ENCODE results near the gene AP1S1. TPM values are rescaled to one million over a fixed set of nuclear protein-coding genes. Genes with fewer than 3 reads are reported as not detected.
A peak's percentile ranks its signal among the peaks of the same experiment; 100 is the strongest.

Gene AP1S1
- total and polyA plus RNA-seq, 2 of the 13 experiments (the other 11 are each of a cell fraction or from before 2014, with no cell fraction given) = 57.5 to 68.1 TPM

GRCh38 chr7:101200862-101201599, 46.8 kb downstream of the AP1S1 start, which contains the start of gene MOGAT3 (continued):
- TF ChIP-seq HIVEP1 (CRISPR knock-in tag; IDR thresholded peaks at IDR 0.05) (peak; percentile 67; the same call in 1 of the 2 replicates), CHD4 (IDR thresholded peaks at IDR 0.05; ENCODE audit: borderline replicate concordance, low read length) (peak; percentile 82; the same call in 1 of the 2 replicates), KAT8 (CRISPR knock-in tag; IDR thresholded peaks at IDR 0.05) (peak; percentile 44; the same call in 1 of the 2 replicates), ZNF232 (CRISPR knock-in tag; IDR thresholded peaks at IDR 0.05; ENCODE audit: borderline replicate concordance) (no peak), ZNF841 (CRISPR knock-in tag; IDR thresholded peaks at IDR 0.05; ENCODE audit: borderline replicate concordance) (no peak), GLI4 (CRISPR knock-in tag; IDR thresholded peaks at IDR 0.05; ENCODE audit: borderline replicate concordance) (0 out of 2 replicates have a peak, but pooled peaks have one; percentile 35), SOX6 (IDR thresholded peaks at IDR 0.05) (no peak), SOX6 (CRISPR knock-in tag; IDR thresholded peaks at IDR 0.05) (peak; percentile 81), HOMEZ (CRISPR knock-in tag; IDR thresholded peaks at IDR 0.05; ENCODE audit: low read depth) (peak; percentile 79; the same call in 1 of the 2 replicates), IRF2 (CRISPR knock-in tag; IDR thresholded peaks at IDR 0.05) (peak; percentile 67), MYPOP (CRISPR knock-in tag; IDR thresholded peaks at IDR 0.05) (peak; percentile 57; the same call in 1 of the 2 replicates), DMAP1 (CRISPR knock-in tag; IDR thresholded peaks at IDR 0.05) (peak; percentile 84; the same call in 1 of the 2 replicates), ZNF501 (CRISPR knock-in tag; IDR thresholded peaks at IDR 0.05) (peak; percentile 56; the same call in 1 of the 2 replicates), STAG1 (CRISPR knock-in tag; IDR thresholded peaks at IDR 0.05) (peak; percentile 18; the same call in 1 of the 2 replicates), ATF4 (CRISPR knock-in tag; IDR thresholded peaks at IDR 0.05) (peak in 1 of 2 experiments; percentile 75; a peak in 2 of 4 replicates), FOSL2 (CRISPR knock-in tag; IDR thresholded peaks at IDR 0.05) (peak; percentile 67), GATAD1 (CRISPR knock-in tag; IDR thresholded peaks at IDR 0.05) (peak; percentile 51; the same call in 1 of the 2 replicates), ZNF382 (CRISPR knock-in tag; IDR thresholded peaks at IDR 0.05; ENCODE audit: borderline replicate concordance) (no peak), HNRNPUL1 (IDR thresholded peaks at IDR 0.05; ENCODE audit: low read depth, low read length) (no peak), TSC22D2 (CRISPR knock-in tag; IDR thresholded peaks at IDR 0.05; ENCODE audit: borderline replicate concordance) (peak; percentile 31; the same call in 1 of the 2 replicates), ZBTB43 (CRISPR knock-in tag; conservative IDR thresholded peaks at IDR 0.05) (peak; percentile 99), ZNF788 (CRISPR knock-in tag; IDR thresholded peaks at IDR 0.05; ENCODE audit: borderline replicate concordance) (peak; percentile 80)

All from HepG2 (cell line).